GM12878 (cell line): ENCODE measurements around the gene AAR2. TPM values are rescaled to one million over a fixed set of nuclear protein-coding genes. Genes with fewer than 3 reads are reported as not detected.

ENCODE experiments used
- ATAC-seq: fragments of 200-7000 bp; cut with Tn5 transposase; 3 replicates; pipeline ENCODE4 v1.9.1; 2020; ENCODE audit warnings: mild to moderate bottlenecking, moderate library complexity
- BruUV-seq: library from RNA; stranded (reverse); fragments of 400-500 nt; replicated peaks from 2 replicates; lab custom pipeline; 2021; lab: Mats Ljungman, UMichigan
- CTCF ChIA-PET: fragments of 300-600 bp; sonication (Branson Sonifier 250); formaldehyde crosslinking; extraction: SDS; loops from one replicate; lab custom pipeline; 2021; ENCODE audit warnings: inconsistent platforms; lab: Yijun Ruan, JAX
- POLR2A ChIA-PET: fragments of 350-600 bp; formaldehyde crosslinking; extraction: SDS; loops from one replicate; lab custom pipeline; 2021; ENCODE audit warnings: inconsistent platforms; lab: Charles Lee
- RAD21 ChIA-PET: fragments of 300-600 bp; sonication (Branson Sonifier 250); formaldehyde crosslinking; loops from one replicate; lab custom pipeline; 2023; ENCODE audit warnings: antibody characterized with exemption; ENCODE audit not compliant: unreplicated experiment; lab: Charles Lee
- SMC1A ChIA-PET: fragments of 300-600 bp; sonication (Branson Sonifier 250); formaldehyde crosslinking; loops from one replicate; lab custom pipeline; 2023; ENCODE audit not compliant: unreplicated experiment, uncharacterized antibody; lab: Charles Lee
- DNase-seq: peaks from one replicate; pipeline ENCODE4 v3.0.0-alpha.2; 2011; ENCODE audit warnings: low read depth, low spot score
- FAIRE-seq: peaks from 3 replicates; lab custom pipeline; 2011; peaks lifted over from hg19 to GRCh38; lab: Jason Lieb, UNC
- H2AFZ ChIP-seq: 2 replicates; pipeline ENCODE4 v1.6.0; 2011; ENCODE audit warnings: low read depth, low read length, control low read depth; ENCODE audit not compliant: control insufficient read depth
- H3K27ac ChIP-seq: 2 replicates; pipeline ENCODE4 v1.5.1; 2011; ENCODE audit warnings: control low read depth; ENCODE audit not compliant: control insufficient read depth, insufficient read depth
- H3K27me3 ChIP-seq, 2 experiments: replicated peaks in 1 of 2; 2 replicates each; pipeline versions ENCODE4 v1.6.0 to v1.6.1; 2011; ENCODE audit warnings: low read length in 1 of 2; ENCODE audit not compliant: control insufficient read depth in 2 of 2, insufficient read depth in 2 of 2
- H3K36me3 ChIP-seq, 2 experiments: 2 replicates each; pipeline ENCODE4 v1.5.1; 2011; ENCODE audit warnings: low read length in 1 of 2; ENCODE audit not compliant: control insufficient read depth in 2 of 2, insufficient read depth in 2 of 2
- H3K4me1 ChIP-seq: 2 replicates; pipeline ENCODE4 v1.6.1; 2011; ENCODE audit warnings: mild to moderate bottlenecking, low read length, moderate library complexity, mixed read lengths; ENCODE audit not compliant: control insufficient read depth, insufficient read depth
- H3K4me2 ChIP-seq: 2 replicates; pipeline ENCODE4 v1.6.0; 2011; ENCODE audit warnings: control low read depth; ENCODE audit not compliant: control insufficient read depth, insufficient read depth
- H3K4me3 ChIP-seq: fragments of 200-600 bp; sonication (generic); 2 replicates; pipeline ENCODE4 v1.5.1; 2016
- H3K79me2 ChIP-seq: 2 replicates; pipeline ENCODE4 v1.6.0; 2011; ENCODE audit warnings: low read length; ENCODE audit not compliant: control insufficient read depth, insufficient read depth
- H3K9ac ChIP-seq: 2 replicates; pipeline ENCODE4 v1.8.0; 2011; ENCODE audit warnings: low read length, control low read depth, mixed read lengths; ENCODE audit not compliant: control insufficient read depth, insufficient read depth
- H3K9me3 ChIP-seq: replicated peaks from 3 replicates; pipeline ENCODE4 v1.5.1; 2011; ENCODE audit warnings: mild to moderate bottlenecking, low read length; ENCODE audit not compliant: control insufficient read depth, insufficient read depth
- H4K20me1 ChIP-seq: 2 replicates; pipeline ENCODE4 v1.6.0; 2011; ENCODE audit not compliant: control insufficient read depth, insufficient read depth
- E2F4 ChIP-seq: IDR thresholded peaks from 2 replicates; pipeline ENCODE4 v1.6.1; 2012; ENCODE audit warnings: low read depth, low read length, improper control_type of control experiment
- ETV6 ChIP-seq, 2 experiments: fragments of 450-650 bp in 1 of 2; IDR thresholded peaks in 1 of 2; conservative IDR thresholded peaks in 1 of 2; 2 replicates each; pipeline ENCODE4 v1.6.1; 2014; ENCODE audit warnings: antibody characterized with exemption in 1 of 2, borderline replicate concordance in 1 of 2, low read depth in 1 of 2, mild to moderate bottlenecking in 1 of 2, moderate library complexity in 1 of 2
- EZH2 ChIP-seq: IDR thresholded peaks from 2 replicates; pipeline ENCODE4 v1.6.1; 2012; ENCODE audit warnings: low read depth, mild to moderate bottlenecking, control low read depth, inconsistent platforms, low read length, borderline replicate concordance; ENCODE audit not compliant: control insufficient read depth
- GATAD2B ChIP-seq: fragments of 450-650 bp; conservative IDR thresholded peaks from 2 replicates; pipeline ENCODE4 v1.6.1; 2017; ENCODE audit warnings: low read depth, mild to moderate bottlenecking, moderate library complexity
- IKZF2 ChIP-seq, 2 experiments: fragments of 450-650 bp; IDR thresholded peaks; 2 replicates each; pipeline ENCODE4 v1.6.1; 2017; ENCODE audit warnings: mild to moderate bottlenecking in 2 of 2, moderate library complexity in 2 of 2
- MEF2B ChIP-seq: fragments of 450-650 bp; IDR thresholded peaks from 2 replicates; pipeline ENCODE4 v1.6.1; 2018; ENCODE audit warnings: mild to moderate bottlenecking, moderate library complexity; ENCODE audit not compliant: partially characterized antibody, poor library complexity, severe bottlenecking
- MYC ChIP-seq: IDR thresholded peaks from 2 replicates; pipeline ENCODE4 v1.6.1; 2011; ENCODE audit warnings: mild to moderate bottlenecking, low read length, moderate library complexity, inconsistent platforms; ENCODE audit not compliant: insufficient read depth, insufficient replicate concordance, insufficient read length, severe bottlenecking
- NBN ChIP-seq: fragments of 450-650 bp; IDR thresholded peaks from 2 replicates; pipeline ENCODE4 v1.6.1; 2016
- NR2C1 ChIP-seq: fragments of 450-650 bp; IDR thresholded peaks from 2 replicates; pipeline ENCODE4 v1.6.1; 2017; ENCODE audit warnings: antibody characterized with exemption, mild to moderate bottlenecking, moderate library complexity
- NR2C2 ChIP-seq: IDR thresholded peaks from 2 replicates; pipeline ENCODE4 v1.6.1; 2011; ENCODE audit warnings: borderline replicate concordance, low read depth; ENCODE audit not compliant: control insufficient read depth, insufficient read length
- POLR2AphosphoS5 ChIP-seq: IDR thresholded peaks from 2 replicates; pipeline ENCODE4 v1.6.1; 2011; ENCODE audit warnings: mild to moderate bottlenecking, low read length, inconsistent platforms
- USF2 ChIP-seq: IDR thresholded peaks from 2 replicates; pipeline ENCODE4 v1.6.1; 2011; ENCODE audit warnings: low read depth, low read length, improper control_type of control experiment, borderline replicate concordance
- ZBTB11 ChIP-seq: fragments of 450-650 bp; formaldehyde crosslinking; IDR thresholded peaks from 2 replicates; pipeline ENCODE4 v1.5.0; 2022; ENCODE audit warnings: mild to moderate bottlenecking, missing genetic modification characterization
- WGBS: methylation state at CpG from one replicate; pipeline ENCODE4 v1.1.6; 2016; ENCODE audit warnings: low lambda C conversion rate; ENCODE audit not compliant: insufficient replicate concordance, insufficient coverage; ENCODE audit errors: missing lambda C conversion rate; 5-methylcytosine and 5-hydroxymethylcytosine counted together
- in situ Hi-C: fragments of 300-500 bp; cut with MboI; formaldehyde crosslinking; loops from 9 replicates; pipeline ENCODE4 v1.14.3; 2018; ENCODE audit warnings: mixed read lengths
- intact Hi-C: fragments of 100-400 bp; cut with micrococcal nuclease; formaldehyde crosslinking; loops from one replicate; pipeline ENCODE4 v1.14.2; 2022; ENCODE audit not compliant: unreplicated experiment
- polyA plus RNA-seq, 11 experiments: library from polyadenylated mRNA; depleted of rRNA in 4 of 11; unstranded in 6 of 11; stranded (reverse) in 5 of 11; fragments of >200 nt; fragmentation: Nextera tagmentation in 4 of 11; fragmentation: Illumina TruSeq in 1 of 11; extraction: Ambion mirVana in 4 of 11; extraction: Trizol in 1 of 11; gene quantifications; 1 replicate in 1 of 11; 2 replicates in 10 of 11; pipeline versions ENCODE4 v1.2.1 to v1.2.3, GENCODE V29; 2011 to 2016; ENCODE audit warnings: inconsistent platforms in 2 of 11, missing spikeins in 2 of 11, low read depth in 1 of 11
- total RNA-seq, 4 experiments: library from RNA; depleted of rRNA in 3 of 4; stranded (reverse); fragments of >200 nt in 3 of 4; fragmentation: Illumina TruSeq in 1 of 4; extraction: Trizol in 1 of 4; gene quantifications; 2 replicates each; pipeline versions ENCODE4 v1.2.1 to v1.2.3, GENCODE V29; 2013 to 2021
- TF ChIP-seq, protein P1 (sequence below): IDR thresholded peaks from 2 replicates; pipeline ENCODE4 v1.6.1; 2012; ENCODE audit warnings: mild to moderate bottlenecking, low read depth, low read length

Gene AAR2
- total and polyA plus RNA-seq, 10 of the 15 experiments (the other 5 are each of a cell fraction or from before 2014, with no cell fraction given), result 6.5 to 41.7 (median 30.3) TPM

DNA sequence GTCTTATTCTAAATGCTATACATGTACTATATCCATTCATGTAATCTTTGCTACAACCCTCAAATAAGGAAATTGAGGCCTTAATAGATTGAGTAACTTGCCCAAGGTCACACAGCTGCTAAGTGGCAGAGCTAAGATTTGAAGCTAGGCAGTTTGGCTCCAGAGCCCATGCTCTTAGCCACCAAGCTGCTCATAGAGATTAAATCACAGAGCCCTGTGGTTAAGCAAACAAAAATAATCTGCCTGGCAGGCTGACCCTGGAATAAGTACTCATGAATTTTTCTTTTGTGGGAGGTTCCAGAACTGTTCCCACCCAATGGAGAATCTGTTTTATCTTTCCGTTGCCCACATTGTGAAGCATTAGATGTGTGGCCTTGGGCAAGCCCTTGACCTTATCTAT is 7.4 kb downstream of the AAR2 start:
- no peak for TF ChIP-seq USF2
- TF ChIP-seq NR2C2, result no peak
- TF ChIP-seq NBN, result no peak
- TF ChIP-seq IKZF2 (IDR thresholded peaks at IDR 0.05), result no peak
- TF ChIP-seq POLR2AphosphoS5, result no peak
- TF ChIP-seq NR2C1, result no peak
- TF ChIP-seq MYC, result no peak
- no peak for TF ChIP-seq EZH2
- TF ChIP-seq ETV6 (conservative IDR thresholded peaks at IDR 0.05 in 1 of 2, IDR thresholded peaks at IDR 0.05 in 1 of 2; ENCODE audit: borderline replicate concordance in 1 of 2, low read depth in 1 of 2), result no peak
- TF ChIP-seq E2F4, result no peak
- TF ChIP-seq MEF2B, result no peak
- no peak for TF ChIP-seq ZBTB11
- TF ChIP-seq, protein P1, sequence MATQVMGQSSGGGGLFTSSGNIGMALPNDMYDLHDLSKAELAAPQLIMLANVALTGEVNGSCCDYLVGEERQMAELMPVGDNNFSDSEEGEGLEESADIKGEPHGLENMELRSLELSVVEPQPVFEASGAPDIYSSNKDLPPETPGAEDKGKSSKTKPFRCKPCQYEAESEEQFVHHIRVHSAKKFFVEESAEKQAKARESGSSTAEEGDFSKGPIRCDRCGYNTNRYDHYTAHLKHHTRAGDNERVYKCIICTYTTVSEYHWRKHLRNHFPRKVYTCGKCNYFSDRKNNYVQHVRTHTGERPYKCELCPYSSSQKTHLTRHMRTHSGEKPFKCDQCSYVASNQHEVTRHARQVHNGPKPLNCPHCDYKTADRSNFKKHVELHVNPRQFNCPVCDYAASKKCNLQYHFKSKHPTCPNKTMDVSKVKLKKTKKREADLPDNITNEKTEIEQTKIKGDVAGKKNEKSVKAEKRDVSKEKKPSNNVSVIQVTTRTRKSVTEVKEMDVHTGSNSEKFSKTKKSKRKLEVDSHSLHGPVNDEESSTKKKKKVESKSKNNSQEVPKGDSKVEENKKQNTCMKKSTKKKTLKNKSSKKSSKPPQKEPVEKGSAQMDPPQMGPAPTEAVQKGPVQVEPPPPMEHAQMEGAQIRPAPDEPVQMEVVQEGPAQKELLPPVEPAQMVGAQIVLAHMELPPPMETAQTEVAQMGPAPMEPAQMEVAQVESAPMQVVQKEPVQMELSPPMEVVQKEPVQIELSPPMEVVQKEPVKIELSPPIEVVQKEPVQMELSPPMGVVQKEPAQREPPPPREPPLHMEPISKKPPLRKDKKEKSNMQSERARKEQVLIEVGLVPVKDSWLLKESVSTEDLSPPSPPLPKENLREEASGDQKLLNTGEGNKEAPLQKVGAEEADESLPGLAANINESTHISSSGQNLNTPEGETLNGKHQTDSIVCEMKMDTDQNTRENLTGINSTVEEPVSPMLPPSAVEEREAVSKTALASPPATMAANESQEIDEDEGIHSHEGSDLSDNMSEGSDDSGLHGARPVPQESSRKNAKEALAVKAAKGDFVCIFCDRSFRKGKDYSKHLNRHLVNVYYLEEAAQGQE, result no peak
- TF ChIP-seq GATAD2B, result no peak
- FAIRE-seq (no peak), ATAC-seq (no peak), DNase-seq (no peak)
- Histone ChIP-seq H3K27me3 (no peaks in the 10 kb centered on the region), H3K79me2 (peaks cover 9% of the 10 kb centered on the region), H3K27ac (no peak overlapping the region), H3K9me3 (no peaks in the 10 kb centered on the region), H2AFZ (no peak overlapping the region), H3K4me1 (no peaks in the 10 kb centered on the region), H3K36me3 (peaks cover 17 to 42% of the 10 kb centered on the region in 2 experiments), H3K9ac (no peak overlapping the region), H3K4me2 (no peak overlapping the region), H4K20me1 (peaks cover 3% of the 10 kb centered on the region; the same call in 1 of the 2 replicates), H3K4me3 (no peak overlapping the region)
- 100% methylated on average over 1 of the region's 1 CpG for WGBS
- in situ Hi-C loops, result no loop called here
- ChIA-PET RAD21 (no interaction called here), SMC1A (interaction anchor here (1.1 kb wide), 1 partner anchor 93 kb away, joined by 3 read pairs; no protein-coding TSS in a partner anchor), CTCF (interaction anchor here (1.4 kb wide), 1 partner anchor 41 kb away, joined by 3 read pairs; no protein-coding TSS in a partner anchor), POLR2A (no interaction called here)
- no TSS peak for BruUV-seq
- intact Hi-C loops, result no loop called here
